Fibroblast of lung (primary cell): ENCODE data around the gene PTPN2. TPM values are rescaled to one million over a fixed set of nuclear protein-coding genes. Genes with fewer than 3 reads are reported as not detected.

Experiments used
- DNase-seq, 2 donors: peaks; one replicate each; pipeline versions ENCODE4 v3.0.0 to v3.0.0-alpha.2; 2010; ENCODE audit warnings: low read depth in 2 of 2
- H2AFZ ChIP-seq: 2 replicates; pipeline ENCODE4 v1.5.1; 2012; ENCODE audit warnings: low read length, control low read depth, inconsistent platforms
- H3K27ac ChIP-seq: 2 replicates; pipeline ENCODE4 v1.5.1; 2011; ENCODE audit warnings: low read length, control low read depth; ENCODE audit not compliant: insufficient read depth
- H3K27me3 ChIP-seq: 2 replicates; pipeline ENCODE4 v1.5.1; 2011; ENCODE audit warnings: mild to moderate bottlenecking, low read length; ENCODE audit not compliant: control insufficient read depth, insufficient read depth
- H3K36me3 ChIP-seq: 2 replicates; pipeline ENCODE4 v1.5.1; 2011; ENCODE audit warnings: low read length; ENCODE audit not compliant: control insufficient read depth, insufficient read depth
- H3K4me1 ChIP-seq: 2 replicates; pipeline ENCODE4 v1.5.1; 2011; ENCODE audit warnings: low read length; ENCODE audit not compliant: control insufficient read depth, insufficient read depth; ENCODE audit errors: extremely low read depth
- H3K4me2 ChIP-seq: 2 replicates; pipeline ENCODE4 v1.5.1; 2011; ENCODE audit warnings: low read length, control low read depth; ENCODE audit not compliant: insufficient read depth; ENCODE audit errors: extremely low read depth
- H3K4me3 ChIP-seq, 4 experiments: fragments of 200-600 bp in 1 of 4; sonication (generic) in 1 of 4; replicated peaks in 1 of 4; 2 replicates each; pipeline ENCODE4 v1.5.1; 2011 to 2016; ENCODE audit warnings: low read length in 4 of 4, low read depth in 3 of 4, mild to moderate bottlenecking in 3 of 4, control low read depth in 2 of 4, inconsistent platforms in 1 of 4, mixed read lengths in 1 of 4; ENCODE audit not compliant: insufficient read depth in 1 of 4; ENCODE audit errors: control extremely low read depth in 1 of 4
- H3K79me2 ChIP-seq: 2 replicates; pipeline ENCODE4 v1.5.1; 2012; ENCODE audit warnings: mild to moderate bottlenecking, low read length, inconsistent platforms; ENCODE audit not compliant: control insufficient read depth, insufficient read depth
- H3K9ac ChIP-seq: 2 replicates; pipeline ENCODE4 v1.5.1; 2011; ENCODE audit warnings: mild to moderate bottlenecking, low read length, control low read depth; ENCODE audit not compliant: insufficient read depth
- H3K9me3 ChIP-seq: 2 replicates; pipeline ENCODE4 v1.5.1; 2012; ENCODE audit warnings: low read depth, low read length; ENCODE audit not compliant: control insufficient read depth, insufficient read depth
- H4K20me1 ChIP-seq: 2 replicates; pipeline ENCODE4 v1.5.1; 2011; ENCODE audit warnings: low read length; ENCODE audit not compliant: control insufficient read depth, insufficient read depth; ENCODE audit errors: extremely low read depth
- EZH2 ChIP-seq: IDR thresholded peaks from 2 replicates; pipeline ENCODE4 v1.5.1; 2012; ENCODE audit warnings: low read length, control low read depth, mild to moderate bottlenecking; ENCODE audit errors: missing control alignments
- polyA plus RNA-seq, 2 donors: library from polyadenylated mRNA; depleted of rRNA in 1 of 2; stranded (reverse) in 1 of 2; unstranded in 1 of 2; fragments of >200 nt; gene quantifications; 2 replicates each; pipeline ENCODE4 v1.2.1, GENCODE V29; 2011 to 2012; ENCODE audit warnings: missing spikeins in 1 of 2
- total RNA-seq: library from RNA; depleted of rRNA; stranded (reverse); fragments of >200 nt; gene quantifications from 2 replicates; pipeline ENCODE4 v1.2.1, GENCODE V29; 2014
- TF ChIP-seq, protein P1 (sequence below), 2 donors: IDR thresholded peaks in 1 of 2; conservative IDR thresholded peaks in 1 of 2; 1 replicate in 1 of 2; 2 replicates in 1 of 2; pipeline ENCODE4 v1.5.1; 2011 to 2012; ENCODE audit warnings: low read length in 2 of 2, control low read depth in 1 of 2, inconsistent platforms in 1 of 2, low read depth in 1 of 2, mild to moderate bottlenecking in 1 of 2

Gene PTPN2
- total and polyA plus RNA-seq, 2 donors (not counting 1 experiment from before 2014, with no cell fraction given), result 23.6 to 23.7 TPM

DNA sequence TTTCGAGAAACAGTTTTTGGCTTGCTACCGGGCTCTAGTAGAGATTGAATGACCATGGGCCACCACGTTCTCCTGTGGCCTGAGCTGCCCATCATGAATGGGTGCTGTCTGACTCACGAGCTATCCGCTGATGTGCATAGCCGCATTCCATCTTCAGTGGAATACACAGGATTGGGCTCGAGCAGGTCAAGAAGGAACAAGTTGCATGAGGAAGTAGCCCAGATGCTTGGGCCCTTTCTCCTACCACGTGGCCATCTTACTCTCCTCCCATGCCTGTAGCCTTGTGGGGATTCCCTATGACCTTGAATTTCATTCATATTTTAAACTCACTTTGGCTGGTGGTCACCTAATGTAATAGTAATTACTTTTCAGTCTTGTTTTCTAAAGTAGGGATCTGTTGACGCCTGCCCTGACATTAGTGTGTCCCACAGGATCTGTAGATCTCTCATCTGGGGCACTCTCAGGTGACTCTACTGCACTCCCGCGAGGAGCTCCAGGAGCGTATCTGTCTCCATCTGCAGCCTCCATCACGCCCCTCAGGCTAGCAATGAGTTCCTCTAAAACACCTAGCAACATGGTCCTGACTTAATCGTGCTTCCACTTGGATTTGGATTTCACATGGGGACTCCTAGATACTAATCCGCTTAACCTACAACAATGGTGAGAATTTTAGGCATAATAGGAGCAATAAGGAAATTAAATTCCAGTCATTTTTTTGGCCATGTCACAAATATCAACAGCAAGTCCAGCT is 113.4 kb downstream of the PTPN2 start:
- Histone ChIP-seq H3K27me3 (no peaks in the 10 kb centered on the region), H3K4me1 (no peaks in the 10 kb centered on the region), H3K9ac (no peak overlapping the region), H3K79me2 (no peaks in the 10 kb centered on the region), H3K4me3 (no peak overlapping the region), H3K36me3 (no peaks in the 10 kb centered on the region), H2AFZ (no peak overlapping the region), H4K20me1 (no peaks in the 10 kb centered on the region), H3K27ac (no peak overlapping the region), H3K9me3 (no peaks in the 10 kb centered on the region), H3K4me2 (no peak overlapping the region)
- no peak for DNase-seq
- no peak for TF ChIP-seq EZH2
- TF ChIP-seq, protein P1, sequence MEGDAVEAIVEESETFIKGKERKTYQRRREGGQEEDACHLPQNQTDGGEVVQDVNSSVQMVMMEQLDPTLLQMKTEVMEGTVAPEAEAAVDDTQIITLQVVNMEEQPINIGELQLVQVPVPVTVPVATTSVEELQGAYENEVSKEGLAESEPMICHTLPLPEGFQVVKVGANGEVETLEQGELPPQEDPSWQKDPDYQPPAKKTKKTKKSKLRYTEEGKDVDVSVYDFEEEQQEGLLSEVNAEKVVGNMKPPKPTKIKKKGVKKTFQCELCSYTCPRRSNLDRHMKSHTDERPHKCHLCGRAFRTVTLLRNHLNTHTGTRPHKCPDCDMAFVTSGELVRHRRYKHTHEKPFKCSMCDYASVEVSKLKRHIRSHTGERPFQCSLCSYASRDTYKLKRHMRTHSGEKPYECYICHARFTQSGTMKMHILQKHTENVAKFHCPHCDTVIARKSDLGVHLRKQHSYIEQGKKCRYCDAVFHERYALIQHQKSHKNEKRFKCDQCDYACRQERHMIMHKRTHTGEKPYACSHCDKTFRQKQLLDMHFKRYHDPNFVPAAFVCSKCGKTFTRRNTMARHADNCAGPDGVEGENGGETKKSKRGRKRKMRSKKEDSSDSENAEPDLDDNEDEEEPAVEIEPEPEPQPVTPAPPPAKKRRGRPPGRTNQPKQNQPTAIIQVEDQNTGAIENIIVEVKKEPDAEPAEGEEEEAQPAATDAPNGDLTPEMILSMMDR (conservative IDR thresholded peaks at IDR 0.05 in 1 of 2, IDR thresholded peaks at IDR 0.05 in 1 of 2; ENCODE audit: low read depth in 1 of 2, low read length in 2 of 2), result no peak

DNA sequence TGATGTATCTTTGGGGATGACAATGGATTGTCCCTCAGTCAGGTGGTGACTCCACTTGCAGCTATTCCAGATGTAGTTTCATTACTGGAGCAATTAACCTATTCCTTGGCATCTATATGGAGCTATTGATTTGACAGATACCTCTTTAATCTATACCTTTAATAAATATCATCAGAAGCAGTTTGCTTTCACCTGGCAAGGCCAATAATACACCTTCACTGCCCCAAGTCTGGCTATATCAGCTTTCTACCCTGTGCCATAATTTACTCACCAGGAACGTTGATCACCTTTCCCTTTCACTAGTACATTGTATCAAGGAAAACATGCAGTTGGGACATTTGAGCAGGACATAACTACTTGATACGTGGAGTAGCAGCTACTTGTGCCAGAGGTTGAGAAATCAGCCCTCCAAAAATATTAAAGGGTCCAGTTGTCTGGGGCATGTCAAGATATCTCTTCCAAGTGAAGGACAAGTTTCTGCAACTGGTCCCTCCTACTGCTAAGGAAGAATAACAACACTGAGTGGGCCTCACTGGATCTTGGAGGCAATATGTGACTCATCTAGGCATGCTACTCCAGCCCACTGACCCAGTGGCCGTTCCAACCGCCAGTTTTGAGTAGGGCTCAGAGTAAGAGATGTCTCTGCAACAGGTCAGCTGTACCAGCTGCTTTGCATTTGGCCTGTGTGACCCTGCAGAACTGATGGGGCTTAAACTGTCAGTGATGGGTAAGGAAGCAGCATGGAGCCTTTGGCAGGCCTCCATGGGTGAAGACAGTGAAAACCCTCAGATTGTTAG is 114.2 kb downstream of the PTPN2 start:
- Histone ChIP-seq H3K79me2 (no peaks in the 10 kb centered on the region), H4K20me1 (no peaks in the 10 kb centered on the region), H3K9ac (no peak overlapping the region), H2AFZ (no peak overlapping the region), H3K4me2 (no peak overlapping the region), H3K4me3 (no peak overlapping the region), H3K36me3 (no peaks in the 10 kb centered on the region), H3K9me3 (no peaks in the 10 kb centered on the region), H3K4me1 (no peaks in the 10 kb centered on the region), H3K27me3 (no peaks in the 10 kb centered on the region), H3K27ac (no peak overlapping the region)
- TF ChIP-seq, protein P1 (conservative IDR thresholded peaks at IDR 0.05 in 1 of 2, IDR thresholded peaks at IDR 0.05 in 1 of 2; ENCODE audit: low read depth in 1 of 2, low read length in 2 of 2), result no peak
- no peak for TF ChIP-seq EZH2
- peak; percentile 12 to 28 for DNase-seq

DNA sequence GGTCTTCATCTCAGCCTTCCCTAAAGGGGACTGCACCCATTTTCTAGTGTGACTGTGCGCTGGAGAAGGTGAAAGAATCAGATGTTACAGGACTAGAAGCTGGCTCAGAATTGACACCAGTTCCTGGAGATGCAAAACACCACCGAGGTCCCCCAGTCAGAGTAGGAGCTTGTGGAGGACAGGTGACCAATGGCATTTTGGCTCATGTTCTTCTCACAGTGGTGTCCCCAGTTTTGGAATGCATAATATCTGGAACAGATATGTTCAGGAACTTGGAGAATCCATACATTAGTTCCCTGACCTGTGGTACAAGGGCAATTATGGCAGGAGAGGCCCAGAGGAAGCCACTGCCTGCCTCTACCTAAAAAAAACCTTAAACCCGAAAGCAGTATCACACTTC is 114.9 kb downstream of the PTPN2 start:
- Histone ChIP-seq H3K79me2 (no peaks in the 10 kb centered on the region), H3K4me3 (no peak overlapping the region)
- no peak for TF ChIP-seq EZH2
- TF ChIP-seq, protein P1 (conservative IDR thresholded peaks at IDR 0.05 in 1 of 2, IDR thresholded peaks at IDR 0.05 in 1 of 2; ENCODE audit: low read depth in 1 of 2, low read length in 2 of 2), result no peak

More for the DNA sequence above, 114.9 kb downstream of the PTPN2 start:
- Histone ChIP-seq H3K27me3 (no peaks in the 10 kb centered on the region), H3K4me1 (no peaks in the 10 kb centered on the region), H4K20me1 (no peaks in the 10 kb centered on the region), H2AFZ (no peak overlapping the region), H3K9ac (no peak overlapping the region), H3K9me3 (no peaks in the 10 kb centered on the region), H3K27ac (no peak overlapping the region), H3K4me2 (no peak overlapping the region), H3K36me3 (no peaks in the 10 kb centered on the region)
- DNase-seq, result no peak
